Naive thymus-derived CD4-positive, alpha-beta T cell (primary cell): ENCODE results near the gene VGF. TPM values are rescaled to one million over a fixed set of nuclear protein-coding genes. Genes with fewer than 3 reads are reported as not detected.
"Not testable (repeated sequence)": the region's sequence is repeated elsewhere in the genome, so short reads cannot be mapped to it uniquely, and the experiment has no call there.

ENCODE experiments used
- ATAC-seq: fragments of 150-1000 bp; cut with Tn5 transposase; 2 replicates; pipeline ENCODE4 v1.10.0; 2021; ENCODE audit warnings: mild to moderate bottlenecking, moderate library complexity
- CTCF ChIA-PET: fragments of 350-600 bp; sonication (Branson Sonifier 250); formaldehyde crosslinking; loops from one replicate; lab custom pipeline; 2021; ENCODE audit warnings: antibody characterized with exemption; lab: Charles Lee
- POLR2A ChIA-PET: fragments of 350-600 bp; sonication (Branson Sonifier 250); formaldehyde crosslinking; loops from one replicate; lab custom pipeline; 2021; ENCODE audit warnings: antibody characterized with exemption, inconsistent platforms; lab: Charles Lee
- DNase-seq, 9 donors: peaks; one replicate each; pipeline versions ENCODE4 v3.0.0 to v3.0.0-alpha.2; 2020 to 2022; ENCODE audit warnings: mixed read lengths in 1 of 9
- H3K27ac ChIP-seq: one replicate; pipeline ENCODE4 v1.7.0; 2013; ENCODE audit warnings: mild to moderate bottlenecking, low read depth, low read length, moderate library complexity
- H3K27me3 ChIP-seq, 2 donors: one replicate each; pipeline ENCODE4 v1.7.0; 2013; ENCODE audit warnings: low read length in 2 of 2, mild to moderate bottlenecking in 2 of 2, moderate library complexity in 2 of 2; ENCODE audit not compliant: control insufficient read depth in 2 of 2, insufficient read depth in 2 of 2
- H3K36me3 ChIP-seq, 3 experiments: 1 replicate in 2 of 3; 2 replicates in 1 of 3; pipeline ENCODE4 v1.7.0; 2013; ENCODE audit warnings: low read length in 3 of 3, mild to moderate bottlenecking in 3 of 3, moderate library complexity in 1 of 3; ENCODE audit not compliant: insufficient read depth in 3 of 3, control insufficient read depth in 2 of 3
- H3K4me1 ChIP-seq, 2 donors: one replicate each; pipeline ENCODE4 v1.7.0; 2013; ENCODE audit warnings: low read length in 2 of 2, mild to moderate bottlenecking in 2 of 2, moderate library complexity in 1 of 2; ENCODE audit not compliant: control insufficient read depth in 2 of 2, insufficient read depth in 2 of 2
- H3K4me3 ChIP-seq: 2 replicates; pipeline ENCODE4 v1.7.0; 2013; ENCODE audit warnings: mild to moderate bottlenecking, low read length
- H3K9me3 ChIP-seq, 3 experiments: 1 replicate in 2 of 3; 2 replicates in 1 of 3; pipeline ENCODE4 v1.7.0; 2013; ENCODE audit warnings: low read length in 3 of 3; ENCODE audit not compliant: control insufficient read depth in 2 of 3
- H3K27ac Mint-ChIP-seq, 9 donors: one replicate each; pipeline ENCODE4 v1.8.0; 2020 to 2022; ENCODE audit warnings: mixed read lengths in 9 of 9, mild to moderate bottlenecking in 8 of 9, moderate library complexity in 5 of 9, inconsistent platforms in 2 of 9
- H3K27me3 Mint-ChIP-seq, 5 donors: one replicate each; pipeline ENCODE4 v1.8.0; 2021 to 2022; ENCODE audit warnings: mixed read lengths in 5 of 5, mild to moderate bottlenecking in 1 of 5
- H3K36me3 Mint-ChIP-seq, 5 donors: one replicate each; pipeline ENCODE4 v1.8.0; 2020 to 2022; ENCODE audit warnings: mixed read lengths in 5 of 5, mild to moderate bottlenecking in 3 of 5, inconsistent platforms in 1 of 5
- H3K4me1 Mint-ChIP-seq, 7 donors: one replicate each; pipeline ENCODE4 v1.8.0; 2020 to 2022; ENCODE audit warnings: mixed read lengths in 7 of 7, mild to moderate bottlenecking in 3 of 7, inconsistent platforms in 1 of 7
- H3K4me3 Mint-ChIP-seq, 10 donors: one replicate each; pipeline ENCODE4 v1.8.0; 2020 to 2022; ENCODE audit warnings: mild to moderate bottlenecking in 10 of 10, mixed read lengths in 10 of 10, moderate library complexity in 6 of 10, inconsistent platforms in 2 of 10
- H3K9me3 Mint-ChIP-seq, 11 donors: one replicate each; pipeline ENCODE4 v1.8.0; 2020 to 2022; ENCODE audit warnings: mixed read lengths in 11 of 11, mild to moderate bottlenecking in 4 of 11, inconsistent platforms in 1 of 11, moderate library complexity in 1 of 11
- intact Hi-C, 2 donors: fragments of 100-400 bp; cut with micrococcal nuclease; formaldehyde crosslinking; loops; one replicate each; pipeline ENCODE4 v1.15.1; 2023
- polyA plus RNA-seq, 2 donors: library from polyadenylated mRNA; unstranded; fragments of 300-500 nt; fragmentation: Illumina TruSeq; gene quantifications; one replicate each; pipeline ENCODE4 v1.2.3, GENCODE V29; 2021
- total RNA-seq, 6 experiments: library from RNA in 5 of 6; stranded (reverse) in 5 of 6; gene quantifications; 1 replicate in 5 of 6; 2 replicates in 1 of 6; pipeline ENCODE4 v1.2.3 and lab custom pipeline; 2021 to 2026

VGF gene
- total and polyA plus RNA-seq, 7 experiments from 2014 or later, result 0.19 TPM; not detected in 6

DNA sequence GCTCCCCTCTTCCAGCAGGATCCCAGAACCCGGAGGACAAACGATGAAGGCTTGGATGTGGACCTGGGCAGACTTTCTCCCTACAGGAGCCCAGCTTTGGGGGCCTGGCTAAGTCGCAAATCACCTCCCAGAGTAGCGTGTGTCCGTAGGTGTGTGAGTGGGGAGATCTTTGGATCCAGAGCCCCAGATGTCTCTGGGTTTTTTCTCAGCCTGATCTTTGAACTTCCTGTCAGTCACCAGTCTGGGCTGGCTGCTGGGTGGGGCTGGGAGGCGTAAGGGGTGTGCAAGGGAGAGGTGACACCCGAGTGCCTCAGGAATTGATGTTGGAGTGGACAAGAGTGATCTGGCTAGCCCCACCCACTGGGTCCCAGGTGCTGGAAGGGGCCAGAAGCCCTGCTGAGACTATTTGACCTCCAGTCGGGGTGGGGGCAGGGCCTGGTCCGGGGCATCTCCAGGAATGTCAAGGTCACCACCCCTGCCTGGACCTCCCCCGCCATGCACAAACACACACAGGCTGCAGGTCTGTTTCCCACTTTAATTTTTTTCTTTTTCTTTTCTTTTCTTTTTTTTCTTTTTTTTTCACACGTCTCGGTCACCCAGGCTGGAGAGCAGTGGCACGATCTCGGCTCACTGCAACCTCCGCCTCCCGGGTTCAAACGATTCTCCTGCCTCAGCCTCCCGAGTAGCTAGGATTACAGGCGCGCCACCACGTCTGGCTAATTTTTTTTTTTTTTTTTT is 35.7 kb upstream of the VGF start, which contains the start of gene MOGAT3:
TSS of gene MOGAT3 (minus strand) at position 175 of the 738 bp plus-strand sequence. CDS start 182 bp downstream, outside the sequence.
- ATAC-seq, result no peak
- Histone ChIP-seq H3K4me1 (peaks cover 0 to 2% of the 10 kb centered on the region in 2 donors), H3K27ac (no peak within 1 kb of the TSS), H3K27me3 (peaks cover 0 to 7% of the 10 kb centered on the region in 2 donors), H3K4me3 (no peak within 1 kb of the TSS), H3K36me3 (no peaks in the 10 kb centered on the region), H3K9me3 (no peaks in the 10 kb centered on the region)
- H3K4me3 Mint-ChIP-seq, result peak within 1 kb of the TSS in 8 of 10 donors; percentile 42 to 69 (median 56)
- no peaks in the 10 kb centered on the region for H3K9me3 Mint-ChIP-seq
- CTCF ChIA-PET, result interaction anchor here (0.9 to 1.1 kb wide), 2 partner anchors 8 to 57 kb away, joined by 3 to 5 read pairs; no protein-coding TSS in a partner anchor
- peaks cover 0 to 5% (median 1%) of the 10 kb centered on the region in 5 donors for H3K36me3 Mint-ChIP-seq
- intact Hi-C loops, result no loop called here
- no peak for DNase-seq
- peaks cover 0 to 22% (median 16%) of the 10 kb centered on the region in 7 donors for H3K4me1 Mint-ChIP-seq
- H3K27me3 Mint-ChIP-seq, result peaks cover 19 to 43% (median 29%) of the 10 kb centered on the region in 5 donors
- POLR2A ChIA-PET, result interaction anchor here (0.6 to 1.0 kb wide), 2 partner anchors 22 to 53 kb away, joined by 3 read pairs; no protein-coding TSS in a partner anchor
- H3K27ac Mint-ChIP-seq, result no peak within 1 kb of the TSS

DNA sequence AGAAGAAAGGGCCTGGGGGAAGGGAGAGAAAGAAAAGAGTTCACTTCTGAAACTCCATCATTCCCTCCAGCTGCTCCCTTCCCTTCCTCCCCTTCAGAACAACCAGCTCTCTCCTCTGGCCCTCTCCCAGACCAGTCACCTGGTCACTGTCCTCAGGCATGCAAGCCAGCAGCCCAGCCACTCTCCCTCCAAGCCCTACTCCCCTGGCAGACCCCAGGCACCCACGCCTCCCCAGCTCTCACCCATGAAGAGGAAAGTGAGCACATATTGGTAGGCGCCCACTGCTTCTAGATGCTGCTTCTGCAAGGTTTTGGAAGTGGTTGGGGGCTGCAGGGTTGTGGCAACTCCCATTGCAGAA is 35.1 kb upstream of the VGF start:
- peaks cover 19 to 43% (median 29%) of the 10 kb centered on the region in 5 donors for H3K27me3 Mint-ChIP-seq
- ATAC-seq, result no peak
- POLR2A ChIA-PET, result interaction anchor here (0.6 to 1.0 kb wide), 3 partner anchors 22 to 53 kb away, joined by 3 to 4 read pairs (median 3); no protein-coding TSS in a partner anchor

DNA sequence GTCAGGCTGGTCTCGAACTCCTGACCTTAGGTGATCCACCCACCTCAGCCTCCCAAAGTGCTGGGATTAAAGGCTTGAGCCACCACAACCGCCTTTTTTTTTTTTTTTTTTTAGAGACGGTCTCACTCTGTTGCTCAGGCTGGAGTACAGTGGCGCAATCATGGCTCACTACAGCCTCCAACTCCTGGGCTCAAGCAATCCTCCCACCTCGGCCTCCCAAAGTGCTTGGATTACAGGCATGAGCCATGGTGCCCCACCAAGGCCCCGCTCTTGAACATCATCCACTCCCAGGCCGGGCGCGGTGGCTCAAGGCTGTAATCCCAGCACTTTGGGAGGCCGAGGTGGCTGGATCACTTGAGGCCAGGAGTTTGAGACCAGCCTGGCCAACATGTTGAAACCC is 34.2 kb upstream of the VGF start:
- H3K36me3 ChIP-seq, H3K4me1 ChIP-seq, H3K27ac ChIP-seq, H3K9me3 Mint-ChIP-seq, H3K27me3 ChIP-seq, H3K4me3 Mint-ChIP-seq, H3K27ac Mint-ChIP-seq, H3K9me3 ChIP-seq, H3K4me3 ChIP-seq, ATAC-seq, intact Hi-C loops, H3K36me3 Mint-ChIP-seq, DNase-seq: not testable (repeated sequence)
- Mint-ChIP-seq H3K27me3 (peaks cover 19 to 43% (median 33%) of the 10 kb centered on the region in 5 donors), H3K4me1 (peaks cover 0 to 22% (median 16%) of the 10 kb centered on the region in 7 donors)
- ChIA-PET POLR2A (interaction anchor here (0.8 kb wide), 1 partner anchor 45 kb away, joined by 4 read pairs; no protein-coding TSS in a partner anchor), CTCF (interaction anchor here (0.7 kb wide), 1 partner anchor 11 kb away, joined by 3 read pairs; no protein-coding TSS in a partner anchor)

More for the DNA sequence above, 35.1 kb upstream of the VGF start:
- CTCF ChIA-PET, result interaction anchor here (0.9 kb wide), 1 partner anchor 8 kb away, joined by 3 read pairs; no protein-coding TSS in a partner anchor
- peaks cover 0 to 4% (median 0%) of the 10 kb centered on the region in 5 donors for H3K36me3 Mint-ChIP-seq
- peaks cover 0 to 22% (median 16%) of the 10 kb centered on the region in 7 donors for H3K4me1 Mint-ChIP-seq
- H3K36me3 ChIP-seq, result no peaks in the 10 kb centered on the region
- H3K27me3 ChIP-seq, result peaks cover 0 to 7% of the 10 kb centered on the region in 2 donors
- no peaks in the 10 kb centered on the region for H3K9me3 Mint-ChIP-seq
- no peak overlapping the region for H3K27ac Mint-ChIP-seq
- H3K27ac ChIP-seq, result no peak overlapping the region
- no peak overlapping the region for H3K4me3 Mint-ChIP-seq
- DNase-seq, result no peak
- H3K4me3 ChIP-seq, result no peak overlapping the region
- H3K4me1 ChIP-seq, result peaks cover 0 to 2% of the 10 kb centered on the region in 2 donors
- no peaks in the 10 kb centered on the region for H3K9me3 ChIP-seq
- intact Hi-C loops, result no loop called here

DNA sequence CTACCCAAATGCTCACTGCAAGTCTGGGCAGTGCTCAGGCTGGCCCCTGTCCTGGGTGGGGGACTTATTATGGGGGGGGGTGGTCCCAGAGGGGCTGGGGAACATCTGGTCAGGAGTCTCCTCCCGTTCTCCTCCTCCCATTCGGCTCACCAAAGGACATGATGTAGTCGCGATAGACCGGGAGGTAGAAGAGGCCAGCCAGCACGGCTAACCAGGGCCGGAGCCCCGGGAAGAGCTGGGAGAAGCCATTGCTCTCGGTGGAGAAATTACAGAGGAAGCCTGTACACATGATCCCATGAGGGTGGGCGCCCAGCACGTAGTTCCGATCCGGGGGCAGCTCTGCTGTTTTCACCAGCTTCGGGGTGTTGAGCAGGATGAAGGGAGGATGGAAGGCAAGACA is 33.1 kb upstream of the VGF start:
- intact Hi-C loops, result no loop called here
- no peak for DNase-seq
- Histone ChIP-seq H3K4me1 (peaks cover 0 to under 1% of the 10 kb centered on the region in 2 donors), H3K27me3 (peaks cover 0 to 7% of the 10 kb centered on the region in 2 donors), H3K4me3 (no peak overlapping the region), H3K27ac (no peak overlapping the region), H3K9me3 (no peaks in the 10 kb centered on the region), H3K36me3 (no peaks in the 10 kb centered on the region)
- CTCF ChIA-PET, result no interaction called here
- Mint-ChIP-seq H3K4me3 (no peak overlapping the region), H3K4me1 (peaks cover 0 to 13% (median 7%) of the 10 kb centered on the region in 7 donors), H3K27me3 (peaks cover 19 to 39% (median 25%) of the 10 kb centered on the region in 5 donors), H3K9me3 (no peaks in the 10 kb centered on the region), H3K36me3 (peaks cover 0 to 1% (median 0%) of the 10 kb centered on the region in 5 donors), H3K27ac (no peak overlapping the region)
- POLR2A ChIA-PET, result no interaction called here
- no peak for ATAC-seq

DNA sequence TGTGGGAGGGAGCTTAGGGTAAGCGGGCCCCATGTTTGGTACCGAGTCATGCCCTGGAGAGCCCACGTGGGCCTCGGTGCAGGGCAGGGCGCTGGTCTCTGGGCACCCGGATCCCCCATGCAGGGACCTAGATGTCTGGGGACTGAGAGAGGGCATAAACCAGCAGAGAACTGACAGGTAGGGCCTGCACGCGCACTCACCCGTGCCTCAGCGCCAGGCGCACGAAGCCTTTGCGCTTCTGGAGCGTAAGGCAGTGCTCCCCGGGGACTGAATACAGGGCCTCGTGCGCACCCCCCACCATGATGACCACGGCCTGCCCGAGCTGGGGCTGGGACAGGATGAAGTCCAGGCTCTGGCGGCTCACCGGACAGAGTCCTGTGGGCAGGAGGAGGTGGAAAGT is 32.6 kb upstream of the VGF start:
- intact Hi-C loops, result no loop called here
- POLR2A ChIA-PET, result no interaction called here
- H3K27ac Mint-ChIP-seq, result no peak overlapping the region

DNA sequence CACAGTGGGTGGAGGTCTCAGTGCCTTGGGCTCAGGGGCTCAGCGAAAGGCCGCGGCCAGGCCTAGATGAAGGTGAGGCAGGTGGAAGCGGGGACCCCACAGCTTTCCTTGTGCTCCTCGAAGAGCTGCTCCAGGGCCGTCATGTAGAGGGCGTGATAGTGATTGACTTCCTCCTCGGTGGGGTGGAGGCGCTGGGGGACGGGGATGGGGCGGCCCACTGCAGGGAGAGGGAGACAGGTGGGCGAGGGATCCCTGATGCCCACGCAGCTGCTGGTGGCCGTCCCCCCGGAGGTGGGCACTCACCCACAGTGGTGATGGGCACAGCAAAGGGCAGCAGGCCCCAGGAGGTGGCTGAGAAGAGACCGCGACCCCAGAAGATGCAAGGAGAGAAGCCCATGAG is 30.5 kb upstream of the VGF start:
- ATAC-seq (no peak), DNase-seq (no peak)
- no peaks in the 10 kb centered on the region for H3K9me3 Mint-ChIP-seq
- H3K9me3 ChIP-seq, result no peaks in the 10 kb centered on the region
- no peaks in the 10 kb centered on the region for H3K4me1 ChIP-seq
- no peak overlapping the region for H3K27ac Mint-ChIP-seq
- H3K27me3 ChIP-seq, result peaks cover 0 to 6% of the 10 kb centered on the region in 2 donors
- peaks cover 0 to 8% (median 4%) of the 10 kb centered on the region in 7 donors for H3K4me1 Mint-ChIP-seq
- no peaks in the 10 kb centered on the region for H3K36me3 ChIP-seq
- intact Hi-C loops, result no loop called here
- H3K36me3 Mint-ChIP-seq, result peaks cover 0 to under 1% (median 0%) of the 10 kb centered on the region in 5 donors
- H3K27ac ChIP-seq, result no peak overlapping the region
- ChIA-PET CTCF (interaction anchor here (1.0 to 1.2 kb wide), 2 partner anchors 7 to 39 kb away, joined by 4 read pairs; no protein-coding TSS in a partner anchor), POLR2A (interaction anchor here (0.9 kb wide), 1 partner anchor 48 kb away, joined by 3 read pairs; no protein-coding TSS in a partner anchor)
- no peak overlapping the region for H3K4me3 Mint-ChIP-seq
- peaks cover 4 to 21% (median 10%) of the 10 kb centered on the region in 5 donors for H3K27me3 Mint-ChIP-seq
- no peak overlapping the region for H3K4me3 ChIP-seq

More for the DNA sequence above, 32.6 kb upstream of the VGF start:
- peaks cover 0 to 13% (median 7%) of the 10 kb centered on the region in 7 donors for H3K4me1 Mint-ChIP-seq
- Histone ChIP-seq H3K9me3 (no peaks in the 10 kb centered on the region), H3K4me1 (no peaks in the 10 kb centered on the region), H3K36me3 (no peaks in the 10 kb centered on the region), H3K27ac (no peak overlapping the region), H3K27me3 (peaks cover 0 to 7% of the 10 kb centered on the region in 2 donors), H3K4me3 (no peak overlapping the region)
- no peak for DNase-seq
- H3K9me3 Mint-ChIP-seq, result no peaks in the 10 kb centered on the region
- ATAC-seq, result no peak
- CTCF ChIA-PET, result no interaction called here
- H3K27me3 Mint-ChIP-seq, result peaks cover 18 to 38% (median 23%) of the 10 kb centered on the region in 5 donors
- H3K36me3 Mint-ChIP-seq, result peaks cover 0 to 1% (median 0%) of the 10 kb centered on the region in 5 donors
- no peak overlapping the region for H3K4me3 Mint-ChIP-seq
